ENCODE results near the gene INPP5F.

DNA sequence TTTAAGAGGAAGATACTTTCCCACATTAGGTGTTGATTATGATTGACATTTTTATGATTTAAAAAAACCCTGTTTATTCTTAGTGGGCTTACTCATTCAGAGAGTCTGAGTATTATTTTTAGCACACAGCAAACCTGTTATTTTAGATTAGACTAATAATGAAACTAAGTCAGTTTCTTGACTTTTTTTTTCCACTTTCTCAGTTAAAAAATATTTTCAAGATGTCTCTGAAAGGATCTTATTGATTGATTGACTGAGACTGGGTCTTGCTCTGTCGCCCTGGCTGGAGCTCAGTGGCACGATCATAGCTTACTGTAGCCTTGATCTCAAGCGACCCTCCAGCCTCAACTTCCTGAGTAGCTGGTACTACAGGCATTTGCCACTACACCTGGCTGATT is 20.4 kb upstream of the INPP5F start:
- TF ChIP-seq POLR2A (IDR thresholded peaks at IDR 0.05; ENCODE audit: low read depth, low read length) (no peak), POLR2AphosphoS5 (IDR thresholded peaks at IDR 0.05; ENCODE audit: low read depth, low read length) (no peak), TAF1 (IDR thresholded peaks at IDR 0.05; ENCODE audit: borderline replicate concordance, low read depth, low read length) (no peak)

Data from GM12892 (cell line).